ENCODE data around the gene MOB3C.

Gene MOB3C

DNA sequence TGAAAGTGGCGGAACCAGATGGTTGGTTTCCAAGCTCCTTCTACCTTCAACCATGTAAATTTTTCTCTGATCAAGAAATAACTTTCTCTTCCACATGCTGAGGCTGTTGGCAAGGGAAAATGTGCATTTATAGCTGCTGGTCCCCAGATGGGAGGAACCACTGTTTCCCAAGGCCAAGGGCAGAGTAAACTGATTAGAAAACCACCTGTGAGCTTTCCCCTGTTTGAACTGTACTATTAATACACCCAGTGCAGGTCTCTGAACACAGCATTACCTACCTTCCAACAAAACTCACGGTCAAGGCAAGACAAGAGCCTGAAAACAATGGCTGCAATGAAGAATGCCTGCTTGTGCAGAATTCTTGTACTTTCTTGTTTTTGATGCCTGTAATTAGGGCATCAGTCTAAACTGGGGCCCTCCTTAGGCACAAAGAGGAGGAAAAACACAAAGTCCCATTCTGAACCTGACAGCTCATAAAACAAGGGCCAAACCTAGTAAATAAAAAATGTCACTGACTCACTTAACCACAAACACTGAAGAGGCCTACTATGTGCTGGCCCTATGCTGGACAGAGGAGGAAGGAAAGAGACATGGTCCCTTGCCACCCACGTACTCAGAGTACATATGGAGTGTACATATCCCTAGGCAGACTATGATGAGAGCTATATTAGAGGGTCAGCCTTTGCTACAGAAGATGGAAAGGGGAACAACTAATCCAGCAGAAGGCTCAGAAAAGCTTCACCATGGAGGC, 15.2 kb downstream of the MOB3C start:
- TF ChIP-seq, protein P1, sequence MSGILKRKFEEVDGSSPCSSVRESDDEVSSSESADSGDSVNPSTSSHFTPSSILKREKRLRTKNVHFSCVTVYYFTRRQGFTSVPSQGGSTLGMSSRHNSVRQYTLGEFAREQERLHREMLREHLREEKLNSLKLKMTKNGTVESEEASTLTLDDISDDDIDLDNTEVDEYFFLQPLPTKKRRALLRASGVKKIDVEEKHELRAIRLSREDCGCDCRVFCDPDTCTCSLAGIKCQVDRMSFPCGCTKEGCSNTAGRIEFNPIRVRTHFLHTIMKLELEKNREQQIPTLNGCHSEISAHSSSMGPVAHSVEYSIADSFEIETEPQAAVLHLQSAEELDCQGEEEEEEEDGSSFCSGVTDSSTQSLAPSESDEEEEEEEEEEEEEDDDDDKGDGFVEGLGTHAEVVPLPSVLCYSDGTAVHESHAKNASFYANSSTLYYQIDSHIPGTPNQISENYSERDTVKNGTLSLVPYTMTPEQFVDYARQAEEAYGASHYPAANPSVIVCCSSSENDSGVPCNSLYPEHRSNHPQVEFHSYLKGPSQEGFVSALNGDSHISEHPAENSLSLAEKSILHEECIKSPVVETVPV (CRISPR knock-in tag; IDR thresholded peaks at IDR 0.05), result no peak
- TF ChIP-seq RARB (CRISPR knock-in tag; IDR thresholded peaks at IDR 0.05), result no peak
- no peak for TF ChIP-seq ZNF8 (CRISPR knock-in tag; IDR thresholded peaks at IDR 0.05)
- TF ChIP-seq, protein P2, sequence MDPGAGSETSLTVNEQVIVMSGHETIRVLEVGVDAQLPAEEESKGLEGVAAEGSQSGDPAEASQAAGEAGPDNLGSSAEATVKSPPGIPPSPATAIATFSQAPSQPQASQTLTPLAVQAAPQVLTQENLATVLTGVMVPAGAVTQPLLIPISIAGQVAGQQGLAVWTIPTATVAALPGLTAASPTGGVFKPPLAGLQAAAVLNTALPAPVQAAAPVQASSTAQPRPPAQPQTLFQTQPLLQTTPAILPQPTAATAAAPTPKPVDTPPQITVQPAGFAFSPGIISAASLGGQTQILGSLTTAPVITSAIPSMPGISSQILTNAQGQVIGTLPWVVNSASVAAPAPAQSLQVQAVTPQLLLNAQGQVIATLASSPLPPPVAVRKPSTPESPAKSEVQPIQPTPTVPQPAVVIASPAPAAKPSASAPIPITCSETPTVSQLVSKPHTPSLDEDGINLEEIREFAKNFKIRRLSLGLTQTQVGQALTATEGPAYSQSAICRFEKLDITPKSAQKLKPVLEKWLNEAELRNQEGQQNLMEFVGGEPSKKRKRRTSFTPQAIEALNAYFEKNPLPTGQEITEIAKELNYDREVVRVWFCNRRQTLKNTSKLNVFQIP (CRISPR knock-in tag; IDR thresholded peaks at IDR 0.05; ENCODE audit: borderline replicate concordance, low read depth), result no peak
- no peak for TF ChIP-seq ARNTL (CRISPR knock-in tag; IDR thresholded peaks at IDR 0.05; ENCODE audit: borderline replicate concordance, low read depth)
- TF ChIP-seq, protein P3, sequence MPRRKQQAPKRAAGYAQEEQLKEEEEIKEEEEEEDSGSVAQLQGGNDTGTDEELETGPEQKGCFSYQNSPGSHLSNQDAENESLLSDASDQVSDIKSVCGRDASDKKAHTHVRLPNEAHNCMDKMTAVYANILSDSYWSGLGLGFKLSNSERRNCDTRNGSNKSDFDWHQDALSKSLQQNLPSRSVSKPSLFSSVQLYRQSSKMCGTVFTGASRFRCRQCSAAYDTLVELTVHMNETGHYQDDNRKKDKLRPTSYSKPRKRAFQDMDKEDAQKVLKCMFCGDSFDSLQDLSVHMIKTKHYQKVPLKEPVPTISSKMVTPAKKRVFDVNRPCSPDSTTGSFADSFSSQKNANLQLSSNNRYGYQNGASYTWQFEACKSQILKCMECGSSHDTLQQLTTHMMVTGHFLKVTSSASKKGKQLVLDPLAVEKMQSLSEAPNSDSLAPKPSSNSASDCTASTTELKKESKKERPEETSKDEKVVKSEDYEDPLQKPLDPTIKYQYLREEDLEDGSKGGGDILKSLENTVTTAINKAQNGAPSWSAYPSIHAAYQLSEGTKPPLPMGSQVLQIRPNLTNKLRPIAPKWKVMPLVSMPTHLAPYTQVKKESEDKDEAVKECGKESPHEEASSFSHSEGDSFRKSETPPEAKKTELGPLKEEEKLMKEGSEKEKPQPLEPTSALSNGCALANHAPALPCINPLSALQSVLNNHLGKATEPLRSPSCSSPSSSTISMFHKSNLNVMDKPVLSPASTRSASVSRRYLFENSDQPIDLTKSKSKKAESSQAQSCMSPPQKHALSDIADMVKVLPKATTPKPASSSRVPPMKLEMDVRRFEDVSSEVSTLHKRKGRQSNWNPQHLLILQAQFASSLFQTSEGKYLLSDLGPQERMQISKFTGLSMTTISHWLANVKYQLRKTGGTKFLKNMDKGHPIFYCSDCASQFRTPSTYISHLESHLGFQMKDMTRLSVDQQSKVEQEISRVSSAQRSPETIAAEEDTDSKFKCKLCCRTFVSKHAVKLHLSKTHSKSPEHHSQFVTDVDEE (CRISPR knock-in tag; IDR thresholded peaks at IDR 0.05), result no peak
- no peak for TF ChIP-seq CSDC2 (CRISPR knock-in tag; IDR thresholded peaks at IDR 0.05)
- TF ChIP-seq ZFP30 (CRISPR knock-in tag; IDR thresholded peaks at IDR 0.05), result no peak
- no peak for TF ChIP-seq CREB5 (CRISPR knock-in tag; IDR thresholded peaks at IDR 0.05; ENCODE audit: low read depth)
- no peak for TF ChIP-seq ISL1 (CRISPR knock-in tag; IDR thresholded peaks at IDR 0.05)
- no peak for TF ChIP-seq ZFP3 (CRISPR knock-in tag; IDR thresholded peaks at IDR 0.05)
- no peak for TF ChIP-seq OSR1 (CRISPR knock-in tag; IDR thresholded peaks at IDR 0.05)
- TF ChIP-seq ESRRG (CRISPR knock-in tag; IDR thresholded peaks at IDR 0.05), result no peak
- TF ChIP-seq ZC3H10 (CRISPR knock-in tag; IDR thresholded peaks at IDR 0.05), result no peak
- no peak for TF ChIP-seq PPARA (CRISPR knock-in tag; IDR thresholded peaks at IDR 0.05; ENCODE audit: borderline replicate concordance)
- no peak for TF ChIP-seq TOX (CRISPR knock-in tag; IDR thresholded peaks at IDR 0.05; ENCODE audit: borderline replicate concordance)
- no peak for TF ChIP-seq GLIS3 (CRISPR knock-in tag; IDR thresholded peaks at IDR 0.05)
- no peak for TF ChIP-seq SNAI2 (CRISPR knock-in tag; IDR thresholded peaks at IDR 0.05)

GRCh38 chr1:46599059-46599970, 17.3 kb downstream of the MOB3C start:
- TF ChIP-seq ZFP30 (CRISPR knock-in tag; IDR thresholded peaks at IDR 0.05), result no peak
- no peak for TF ChIP-seq RARB (CRISPR knock-in tag; IDR thresholded peaks at IDR 0.05)
- no peak for TF ChIP-seq GLIS3 (CRISPR knock-in tag; IDR thresholded peaks at IDR 0.05)
- no peak for TF ChIP-seq ZNF565 (CRISPR knock-in tag; conservative IDR thresholded peaks at IDR 0.05; ENCODE audit: low read depth)
- TF ChIP-seq, protein P1 (CRISPR knock-in tag; IDR thresholded peaks at IDR 0.05), result no peak
- TF ChIP-seq ZC3H10 (CRISPR knock-in tag; IDR thresholded peaks at IDR 0.05), result no peak

More for the DNA sequence above, 15.2 kb downstream of the MOB3C start:
- ATAC-seq, result no peak

DNA sequence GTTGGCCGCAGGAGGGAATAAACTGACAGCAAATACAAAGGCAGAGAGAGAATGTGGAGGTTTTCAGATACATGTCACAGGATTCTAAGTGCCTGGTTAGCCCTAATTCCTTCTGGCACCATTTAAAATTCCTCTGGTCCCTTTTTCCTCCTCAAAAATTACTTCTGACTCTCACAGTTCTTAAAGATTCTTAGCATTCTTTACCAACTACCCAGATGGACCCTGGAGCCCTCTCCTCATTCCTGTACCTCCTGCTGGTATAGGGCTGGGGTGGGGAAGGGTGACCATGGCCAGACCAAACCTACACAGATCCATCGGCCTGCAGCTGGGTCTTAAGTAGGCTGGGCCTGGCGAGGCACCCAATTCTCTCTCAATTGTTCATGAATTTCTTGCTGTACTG, 19.8 kb downstream of the MOB3C start:
- no peak for ATAC-seq
- TF ChIP-seq ZNF565 (CRISPR knock-in tag; conservative IDR thresholded peaks at IDR 0.05; ENCODE audit: low read depth), result no peak
- no peak for TF ChIP-seq TCF4 (CRISPR knock-in tag; IDR thresholded peaks at IDR 0.05; ENCODE audit: borderline replicate concordance)
- no peak for TF ChIP-seq RARB (CRISPR knock-in tag; IDR thresholded peaks at IDR 0.05)
- no peak for TF ChIP-seq BACH2 (CRISPR knock-in tag; IDR thresholded peaks at IDR 0.05; ENCODE audit: borderline replicate concordance)
- TF ChIP-seq OSR1 (CRISPR knock-in tag; IDR thresholded peaks at IDR 0.05), result no peak
- TF ChIP-seq, protein P4, sequence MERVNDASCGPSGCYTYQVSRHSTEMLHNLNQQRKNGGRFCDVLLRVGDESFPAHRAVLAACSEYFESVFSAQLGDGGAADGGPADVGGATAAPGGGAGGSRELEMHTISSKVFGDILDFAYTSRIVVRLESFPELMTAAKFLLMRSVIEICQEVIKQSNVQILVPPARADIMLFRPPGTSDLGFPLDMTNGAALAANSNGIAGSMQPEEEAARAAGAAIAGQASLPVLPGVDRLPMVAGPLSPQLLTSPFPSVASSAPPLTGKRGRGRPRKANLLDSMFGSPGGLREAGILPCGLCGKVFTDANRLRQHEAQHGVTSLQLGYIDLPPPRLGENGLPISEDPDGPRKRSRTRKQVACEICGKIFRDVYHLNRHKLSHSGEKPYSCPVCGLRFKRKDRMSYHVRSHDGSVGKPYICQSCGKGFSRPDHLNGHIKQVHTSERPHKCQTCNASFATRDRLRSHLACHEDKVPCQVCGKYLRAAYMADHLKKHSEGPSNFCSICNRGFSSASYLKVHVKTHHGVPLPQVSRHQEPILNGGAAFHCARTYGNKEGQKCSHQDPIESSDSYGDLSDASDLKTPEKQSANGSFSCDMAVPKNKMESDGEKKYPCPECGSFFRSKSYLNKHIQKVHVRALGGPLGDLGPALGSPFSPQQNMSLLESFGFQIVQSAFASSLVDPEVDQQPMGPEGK (CRISPR knock-in tag; IDR thresholded peaks at IDR 0.05; ENCODE audit: borderline replicate concordance), result no peak
- no peak for TF ChIP-seq ZFP30 (CRISPR knock-in tag; IDR thresholded peaks at IDR 0.05)
- TF ChIP-seq TOX (CRISPR knock-in tag; IDR thresholded peaks at IDR 0.05; ENCODE audit: borderline replicate concordance), result no peak
- no peak for TF ChIP-seq CSDC2 (CRISPR knock-in tag; IDR thresholded peaks at IDR 0.05)
- no peak for TF ChIP-seq ZNF70 (CRISPR knock-in tag; IDR thresholded peaks at IDR 0.05)
- TF ChIP-seq GLIS3 (CRISPR knock-in tag; IDR thresholded peaks at IDR 0.05), result no peak
- no peak for TF ChIP-seq ZNF8 (CRISPR knock-in tag; IDR thresholded peaks at IDR 0.05)
- TF ChIP-seq SNAI2 (CRISPR knock-in tag; IDR thresholded peaks at IDR 0.05), result no peak
- TF ChIP-seq, protein P1 (CRISPR knock-in tag; IDR thresholded peaks at IDR 0.05), result no peak

More at GRCh38 chr1:46599059-46599970, 17.3 kb downstream of the MOB3C start:
- ATAC-seq, result no peak
